Gastrocnemius medialis (tissue), 4 donors: ENCODE results near the gene NHERF2. TPM values are rescaled to one million over a fixed set of nuclear protein-coding genes. Genes with fewer than 3 reads are reported as not detected.

Source experiments
- ATAC-seq, 2 donors: fragments of 150-250 bp; one replicate each; pipeline ENCODE4 v1.9.1; 2016
- DNase-seq, 2 donors: peaks; one replicate each; pipeline ENCODE4 v3.0.0-alpha.2; 2019
- H3K27ac ChIP-seq, 4 donors: fragments of 200-600 bp; sonication (generic); 1 replicate in 1 of 4; 2 replicates in 3 of 4; pipeline ENCODE4 v1.5.1; 2016 to 2018; ENCODE audit warnings: mild to moderate bottlenecking in 2 of 4, moderate library complexity in 1 of 4
- H3K27me3 ChIP-seq, 3 donors: fragments of 200-600 bp; sonication (generic) in 2 of 3; 1 replicate in 1 of 3; 2 replicates in 2 of 3; pipeline versions ENCODE4 v1.5.1 to v1.6.0; 2016 to 2019; ENCODE audit warnings: mild to moderate bottlenecking in 1 of 3, moderate library complexity in 1 of 3
- H3K36me3 ChIP-seq, 2 donors: fragments of 200-600 bp; sonication (generic) in 1 of 2; one replicate each; pipeline ENCODE4 v1.5.1; 2017 to 2018
- H3K4me1 ChIP-seq, 2 donors: fragments of 200-600 bp; sonication (generic) in 1 of 2; one replicate each; pipeline ENCODE4 v1.5.1; 2016 to 2017; ENCODE audit warnings: mild to moderate bottlenecking in 2 of 2
- H3K4me3 ChIP-seq, 4 donors: fragments of 200-600 bp; sonication (generic) in 3 of 4; 1 replicate in 1 of 4; 2 replicates in 3 of 4; pipeline ENCODE4 v1.5.1; 2016 to 2019; ENCODE audit warnings: mild to moderate bottlenecking in 2 of 4
- H3K9me3 ChIP-seq, 3 donors: fragments of 200-600 bp; sonication (generic) in 2 of 3; 1 replicate in 1 of 3; 2 replicates in 2 of 3; pipeline ENCODE4 v1.5.1; 2016 to 2019
- CTCF ChIP-seq, 5 experiments: fragments of 450-650 bp in 3 of 5; fragments of 200-600 bp in 2 of 5; sonication (generic) in 2 of 5; IDR thresholded peaks in 4 of 5; conservative IDR thresholded peaks in 1 of 5; 1 replicate in 4 of 5; 2 replicates in 1 of 5; pipeline ENCODE4 v1.5.1; 2016 to 2019; ENCODE audit warnings: antibody characterized with exemption in 5 of 5, mild to moderate bottlenecking in 3 of 5, moderate library complexity in 3 of 5
- POLR2A ChIP-seq, 2 donors: fragments of 450-650 bp; IDR thresholded peaks; one replicate each; pipeline ENCODE4 v1.6.1; 2017; ENCODE audit warnings: antibody characterized with exemption in 2 of 2, mild to moderate bottlenecking in 2 of 2, moderate library complexity in 2 of 2
- in situ Hi-C, 4 donors: fragments of 200-750 bp; cut with MboI; loops; one replicate each; pipeline versions ENCODE4 v1.15.0 to v1.8.0; 2017; ENCODE audit warnings: low sequenced_read_pairs in 4 of 4
- intact Hi-C: fragments of 100-400 bp; cut with DNase I; formaldehyde crosslinking; loops from one replicate; pipeline ENCODE4 v1.15.1; 2023; ENCODE audit warnings: low total_unique reads
- total RNA-seq, 4 donors: library from RNA; depleted of rRNA; stranded (reverse); fragments of >200 nt; gene quantifications; one replicate each; pipeline versions ENCODE4 v1.1.0 to v1.2.3, GENCODE V29; 2016

NHERF2 gene
- total RNA-seq, 4 donors from 2014 or later = 51.6 to 86.9 (median 74.4) TPM

- in situ Hi-C loops = no loop called here
- Histone ChIP-seq H3K27me3 (no peaks in the 10 kb centered on the region), H3K27ac (no peak overlapping the region), H3K4me3 (no peak overlapping the region), H3K36me3 (peaks cover 0 to 36% of the 10 kb centered on the region in 2 donors), H3K9me3 (no peaks in the 10 kb centered on the region), H3K4me1 (peaks cover 16 to 25% of the 10 kb centered on the region in 2 donors)
- intact Hi-C loops = loop anchor here (10.0 kb wide), 1 partner anchor 367 kb away; the partner anchor contains the start of genes CRAMP1 and IFT140
- TF ChIP-seq POLR2A (IDR thresholded peaks at IDR 0.05) (no peak), CTCF (IDR thresholded peaks at IDR 0.05 in 4 of 5, conservative IDR thresholded peaks at IDR 0.05 in 1 of 5) (no peak)
- DNase-seq = no peak
- no peak for ATAC-seq
Observed at GRCh38 chr16:1982013-1982433, 44.7 kb upstream of the NHERF2 start.

GRCh38 chr16:1982991-1983543 is 43.6 kb upstream of the NHERF2 start:
- H3K27ac ChIP-seq = peak overlapping the region; percentile 68 to 83 (median 78)
- no peak for ATAC-seq

GRCh38 chr16:1983544-1984346 is 43.0 kb upstream of the NHERF2 start, which contains the start of gene GFER:
GFER (plus strand) TSS chr16:1984193; CDS start chr16:1984219, 26 bp downstream.
- Histone ChIP-seq H3K9me3 (no peaks in the 10 kb centered on the region), H3K36me3 (peaks cover 0 to 21% of the 10 kb centered on the region in 2 donors), H3K4me1 (peaks cover 16 to 25% of the 10 kb centered on the region in 2 donors), H3K27me3 (peaks cover 4 to 5% (median 5%) of the 10 kb centered on the region in 3 donors), H3K4me3 (peak within 1 kb of the TSS; percentile 74 to 91 (median 86)), H3K27ac (peak within 1 kb of the TSS; percentile 68 to 83 (median 78))
- intact Hi-C loops = loop anchor here (10.0 kb wide), 1 partner anchor 369 kb away; the partner anchor contains the start of genes CRAMP1 and IFT140
- peak; percentile 29 to 54 for TF ChIP-seq POLR2A (IDR thresholded peaks at IDR 0.05)
- peak in 4 of 5 experiments; percentile 20 to 45 (median 35) for TF ChIP-seq CTCF (IDR thresholded peaks at IDR 0.05 in 4 of 5, conservative IDR thresholded peaks at IDR 0.05 in 1 of 5)
- ATAC-seq (peak; percentile 76 to 85), DNase-seq (peak; percentile 68 to 82)
- in situ Hi-C loops = no loop called here

More at GRCh38 chr16:1982991-1983543, 43.6 kb upstream of the NHERF2 start:
- peaks cover 0 to 28% of the 10 kb centered on the region in 2 donors for H3K36me3 ChIP-seq
- peaks cover 16 to 25% of the 10 kb centered on the region in 2 donors for H3K4me1 ChIP-seq
- H3K9me3 ChIP-seq = no peaks in the 10 kb centered on the region
- in situ Hi-C loops = no loop called here
- no peak for DNase-seq
- H3K27me3 ChIP-seq = no peaks in the 10 kb centered on the region
- intact Hi-C loops = loop anchor here (10.0 kb wide), 1 partner anchor 368 kb away; the partner anchor contains the start of genes CRAMP1 and IFT140
- TF ChIP-seq CTCF (IDR thresholded peaks at IDR 0.05 in 4 of 5, conservative IDR thresholded peaks at IDR 0.05 in 1 of 5) (no peak), POLR2A (IDR thresholded peaks at IDR 0.05) (no peak)
- H3K4me3 ChIP-seq = peak overlapping the region; percentile 61 to 91 (median 81)

GRCh38 chr16:1984347-1985225 is 42.1 kb upstream of the NHERF2 start:
- intact Hi-C loops = loop anchor here (10.0 kb wide), 1 partner anchor 370 kb away; the partner anchor contains the start of genes CRAMP1 and IFT140
- ATAC-seq (peak; percentile 6 to 23), DNase-seq (no peak)

More at GRCh38 chr16:1984347-1985225, 42.1 kb upstream of the NHERF2 start:
- TF ChIP-seq CTCF (IDR thresholded peaks at IDR 0.05 in 4 of 5, conservative IDR thresholded peaks at IDR 0.05 in 1 of 5) = no peak
- no peak for TF ChIP-seq POLR2A (IDR thresholded peaks at IDR 0.05)
- peaks cover 12 to 14% (median 13%) of the 10 kb centered on the region in 3 donors for H3K27me3 ChIP-seq
- peaks cover 16 to 25% of the 10 kb centered on the region in 2 donors for H3K4me1 ChIP-seq
- H3K4me3 ChIP-seq = peak overlapping the region; percentile 74 to 91 (median 86)
- peaks cover 0 to 20% of the 10 kb centered on the region in 2 donors for H3K36me3 ChIP-seq
- in situ Hi-C loops = no loop called here
- H3K9me3 ChIP-seq = no peaks in the 10 kb centered on the region
- H3K27ac ChIP-seq = peak overlapping the region; percentile 52 to 83 (median 78)
